ENCODE data around the gene NCSTN.

GRCh38 chr1:160363951-160364735 is 21.0 kb downstream of the NCSTN start:
- TF ChIP-seq CTCF (IDR thresholded peaks at IDR 0.05; ENCODE audit: poor library complexity, severe bottlenecking): no peak
- TF ChIP-seq RAD21 (conservative IDR thresholded peaks at IDR 0.05): no peak
- TF ChIP-seq EZH2 (IDR thresholded peaks at IDR 0.05; ENCODE audit: borderline replicate concordance, insufficient read depth, low read length, poor library complexity, severe bottlenecking): no peak
- TF ChIP-seq SMC3 (conservative IDR thresholded peaks at IDR 0.05; ENCODE audit: poor library complexity): no peak
- no peak for TF ChIP-seq POLR2AphosphoS5 (IDR thresholded peaks at IDR 0.05)
